Right kidney (tissue), 1 donor: ENCODE results near the gene PPP2R2C.

Source experiments
- DNase-seq: peaks from one replicate; pipeline ENCODE4 v3.0.0-alpha.2; 2016

The PPP2R2C gene

GRCh38 chr4:6327220-6327917, 145.0 kb downstream of the PPP2R2C start:
- DNase-seq, result peak; percentile 57

GRCh38 chr4:6326312-6327060, 145.9 kb downstream of the PPP2R2C start:
- no peak for DNase-seq

GRCh38 chr4:6325788-6326290, 146.6 kb downstream of the PPP2R2C start:
- no peak for DNase-seq

GRCh38 chr4:6324999-6325787, 147.2 kb downstream of the PPP2R2C start:
- DNase-seq, result peak; percentile 44

- no peak for DNase-seq
These were observed 147.9 kb downstream of the PPP2R2C start for GRCh38 chr4:6324461-6324998.

- DNase-seq, result no peak
These were observed 149.4 kb downstream of the PPP2R2C start for GRCh38 chr4:6322761-6323566.

GRCh38 chr4:6322067-6322760, 150.2 kb downstream of the PPP2R2C start:
- no peak for DNase-seq

- no peak for DNase-seq
These were observed 151.1 kb downstream of the PPP2R2C start for GRCh38 chr4:6321361-6321760.

GRCh38 chr4:6320663-6321062, 151.8 kb downstream of the PPP2R2C start:
- no peak for DNase-seq

GRCh38 chr4:6319530-6320150, 152.8 kb downstream of the PPP2R2C start:
- DNase-seq, result no peak

- no peak for DNase-seq
These were observed 154.2 kb downstream of the PPP2R2C start for GRCh38 chr4:6318206-6318605.

- DNase-seq, result no peak
These were observed 155.9 kb downstream of the PPP2R2C start for GRCh38 chr4:6316461-6317003.

GRCh38 chr4:6313216-6313615, 159.2 kb downstream of the PPP2R2C start:
- DNase-seq, result no peak

GRCh38 chr4:6309777-6310176, 162.6 kb downstream of the PPP2R2C start:
- no peak for DNase-seq

- DNase-seq, result peak; percentile 85
These were observed 163.3 kb downstream of the PPP2R2C start for GRCh38 chr4:6308899-6309643.

- DNase-seq, result no peak
These were observed 164.5 kb downstream of the PPP2R2C start for GRCh38 chr4:6307891-6308290.

- DNase-seq, result no peak
These were observed 165.2 kb downstream of the PPP2R2C start for GRCh38 chr4:6307230-6307629.

GRCh38 chr4:6306299-6306698, 166.1 kb downstream of the PPP2R2C start:
- DNase-seq, result no peak

- no peak for DNase-seq
These were observed 168.5 kb downstream of the PPP2R2C start for GRCh38 chr4:6303943-6304342.

- no peak for DNase-seq
These were observed 169.5 kb downstream of the PPP2R2C start for GRCh38 chr4:6302869-6303268.
